Measurements from ENCODE around the gene EHMT1.
"Not testable (repeated sequence)": the region's sequence is repeated elsewhere in the genome, so short reads cannot be mapped to it uniquely, and the experiment has no call there.

The EHMT1 gene

DNA sequence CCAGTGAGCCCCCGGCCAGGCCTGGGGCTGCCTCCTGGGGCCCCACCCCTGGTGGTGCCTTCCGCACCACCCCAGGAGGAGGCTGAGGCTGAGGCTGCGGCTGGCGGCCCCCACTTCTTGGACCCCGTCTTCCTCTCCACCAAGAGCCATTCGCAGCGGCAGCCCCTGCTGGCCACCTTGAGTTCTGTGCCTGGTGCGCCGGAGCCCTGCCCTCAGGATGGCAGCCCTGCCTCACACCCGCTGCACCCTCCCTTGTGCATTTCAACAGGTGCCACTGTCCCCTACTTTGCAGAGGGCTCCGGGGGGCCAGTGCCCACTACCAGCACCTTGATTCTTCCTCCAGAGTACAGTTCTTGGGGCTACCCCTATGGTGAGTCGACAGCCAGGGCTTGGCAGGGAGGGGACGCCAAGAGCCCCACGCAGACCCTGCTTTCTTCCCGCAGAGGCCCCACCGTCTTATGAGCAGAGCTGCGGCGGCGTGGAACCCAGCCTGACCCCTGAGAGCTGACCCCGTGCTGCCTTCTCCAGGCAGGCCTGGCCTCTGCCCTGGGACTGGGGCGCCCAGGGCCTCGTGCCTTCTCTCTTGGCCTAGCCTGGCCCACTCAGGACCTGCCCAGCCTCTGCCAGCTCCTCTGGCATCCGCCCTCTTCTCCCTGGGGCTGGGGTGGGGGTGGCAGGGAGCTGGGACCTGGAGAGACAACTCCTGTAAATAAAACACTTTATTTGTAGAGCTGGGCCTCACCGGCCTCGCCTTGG, 4.0 kb upstream of the EHMT1 start:
- DNase-seq (ENCODE audit: low read depth in 2 of 2, low spot score in 1 of 2), result no peak

DNA sequence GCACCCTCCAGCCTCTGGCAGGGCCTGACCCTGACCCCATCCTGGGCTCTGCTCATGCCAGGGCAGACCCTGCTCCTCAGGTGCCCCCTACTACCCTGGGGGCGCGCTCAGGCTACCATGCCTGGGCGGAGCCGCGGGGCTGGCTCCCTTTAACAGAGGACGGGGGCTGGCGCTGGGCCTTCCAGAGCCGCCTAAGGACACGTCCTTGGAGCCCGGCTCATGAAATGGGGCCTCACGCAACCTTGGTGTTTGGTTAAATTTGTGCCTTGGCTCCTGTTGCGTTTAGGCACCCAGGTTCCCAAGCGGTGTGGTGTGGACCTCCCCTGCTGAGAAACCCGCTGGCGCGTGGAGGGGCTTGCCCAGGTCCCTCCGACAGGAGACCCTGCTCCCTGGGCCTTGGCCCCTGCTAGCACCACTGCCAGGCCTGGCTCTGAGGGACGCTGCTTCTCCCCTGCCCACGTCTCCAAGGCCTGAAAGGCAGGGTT, 3.4 kb upstream of the EHMT1 start:
- no peak for DNase-seq (ENCODE audit: low read depth in 2 of 2, low spot score in 1 of 2)

DNA sequence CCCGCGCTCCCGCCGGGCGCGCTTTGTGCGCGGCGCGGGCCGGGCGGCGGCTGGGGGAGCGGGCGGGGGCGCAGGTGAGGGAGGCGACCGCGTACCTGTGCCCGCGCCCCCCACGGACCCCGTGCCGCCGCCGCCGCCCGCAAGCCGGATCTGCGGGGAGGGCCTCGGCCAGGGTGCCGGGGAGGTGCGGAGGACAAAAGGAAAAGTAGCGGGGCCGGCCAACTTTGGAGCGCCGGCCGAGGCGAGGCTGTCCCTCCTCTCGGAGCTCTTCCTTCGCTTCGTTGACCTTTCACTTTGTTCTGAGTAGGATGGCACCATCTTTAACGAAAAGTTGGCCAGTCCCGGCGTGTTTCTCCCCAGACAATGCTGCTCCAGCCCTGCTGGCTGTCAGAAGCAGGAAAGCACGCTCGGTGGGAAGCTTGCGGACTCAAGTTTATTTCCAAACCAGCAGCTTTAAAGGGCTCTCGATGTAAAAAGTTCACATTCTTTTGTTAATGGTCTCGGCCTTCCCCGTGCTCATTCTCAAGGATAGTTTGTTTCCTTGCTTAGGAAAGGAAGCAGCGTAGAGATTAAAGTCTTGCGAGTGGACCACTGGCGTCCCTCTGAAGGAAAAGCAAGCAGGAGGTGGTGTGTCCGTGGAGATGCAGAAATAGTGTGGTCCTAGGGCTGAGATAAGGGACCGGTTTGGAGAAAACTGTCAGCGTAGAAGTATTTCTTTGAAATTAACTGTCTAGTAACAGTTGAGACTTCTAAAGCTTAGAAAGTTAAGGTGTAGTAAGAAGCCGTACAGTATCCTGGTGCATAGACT, 639 bp downstream of the EHMT1 start:
- no peak for DNase-seq (ENCODE audit: low read depth in 2 of 2, low spot score in 1 of 2)

DNA sequence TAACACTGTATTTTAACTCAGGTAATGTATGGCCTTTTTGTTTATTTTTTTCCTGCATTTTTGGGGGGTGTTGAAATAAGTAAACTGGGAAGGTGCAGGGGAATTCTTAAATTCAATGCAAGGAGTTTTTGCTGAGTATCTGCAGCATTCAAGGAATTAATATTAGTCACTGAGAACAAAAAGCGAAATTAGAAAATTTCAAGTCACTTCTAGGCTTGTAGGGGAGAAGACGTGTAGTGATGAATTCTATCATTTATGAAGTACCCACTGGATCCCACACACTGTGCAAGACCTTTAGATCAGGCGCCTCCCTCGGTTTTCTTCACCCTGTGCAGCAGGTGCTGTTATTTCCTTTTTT, 1.2 kb downstream of the EHMT1 start:
- DNase-seq (ENCODE audit: low read depth in 2 of 2, low spot score in 1 of 2), result no peak

DNA sequence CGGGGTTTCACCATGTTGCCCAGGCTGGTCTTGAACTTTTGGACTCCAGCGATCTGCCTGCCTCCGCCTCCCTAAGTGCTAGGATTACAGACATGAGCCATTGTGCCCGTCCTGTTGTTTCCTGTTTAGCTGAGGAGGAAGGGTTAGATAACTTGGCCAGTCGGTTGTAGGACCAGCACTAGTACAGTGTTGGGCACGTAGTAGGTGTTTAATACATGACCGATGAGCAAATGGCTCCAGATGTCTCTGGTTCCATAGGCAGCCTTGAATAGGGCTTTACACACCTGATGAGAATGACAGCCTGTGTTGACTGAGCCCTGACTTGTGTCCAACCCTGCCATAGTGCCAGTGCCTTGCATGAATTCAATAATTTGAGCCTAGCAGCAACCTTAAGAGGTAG, 1.8 kb downstream of the EHMT1 start:
- no peak for DNase-seq (ENCODE audit: low read depth in 2 of 2, low spot score in 1 of 2)

DNA sequence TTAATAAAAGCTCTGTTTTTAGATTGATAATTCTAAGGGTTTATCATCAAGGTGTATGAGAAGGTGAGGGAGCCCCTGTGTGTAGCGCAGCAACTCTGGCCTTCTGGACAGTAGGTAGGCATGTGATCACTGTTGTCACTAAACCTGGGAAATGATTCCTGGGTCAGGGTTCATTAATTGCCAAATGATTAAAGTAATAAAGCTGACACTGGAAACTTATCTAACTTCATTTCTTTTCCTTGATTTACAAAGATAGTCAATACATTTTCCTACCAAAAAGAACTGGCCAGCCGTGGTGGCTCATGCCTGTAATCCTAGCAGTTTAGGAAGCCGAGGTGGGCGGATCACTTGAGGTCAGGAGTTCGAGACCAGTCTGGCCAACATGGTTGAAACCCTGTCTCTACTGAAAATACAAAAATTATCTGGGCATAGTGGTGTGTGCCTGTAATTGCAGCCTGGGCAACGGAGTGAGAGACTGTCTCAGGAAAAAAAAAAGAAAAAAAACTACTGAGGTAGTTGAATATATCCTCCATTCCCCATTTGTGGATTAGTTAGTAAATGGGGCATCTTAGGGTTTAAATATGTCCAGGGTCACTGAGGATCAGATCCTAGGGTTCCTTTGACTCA, 2.4 kb downstream of the EHMT1 start:
- no peak for DNase-seq (ENCODE audit: low read depth in 2 of 2, low spot score in 1 of 2)

DNA sequence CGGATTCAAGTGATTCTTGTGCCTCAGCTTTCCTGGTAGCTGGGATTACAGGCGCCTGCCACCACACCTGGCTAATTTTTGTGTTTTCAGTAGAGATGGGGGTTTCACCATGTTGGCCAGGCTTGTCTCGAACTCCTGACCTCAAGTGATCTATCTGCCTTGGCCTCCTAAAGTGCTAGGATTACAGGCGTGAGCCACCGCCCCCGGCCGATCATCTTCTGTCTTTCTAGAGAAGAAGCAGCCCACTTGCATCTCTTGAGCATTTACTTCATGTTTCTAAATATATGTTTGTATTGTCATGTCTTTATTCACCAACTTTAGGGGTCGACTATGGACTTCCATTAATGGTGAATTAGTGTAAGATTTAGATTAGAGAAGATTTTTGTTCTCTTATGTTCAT, 3.4 kb downstream of the EHMT1 start:
- not testable (repeated sequence) for DNase-seq (ENCODE audit: low read depth in 2 of 2, low spot score in 1 of 2)

DNA sequence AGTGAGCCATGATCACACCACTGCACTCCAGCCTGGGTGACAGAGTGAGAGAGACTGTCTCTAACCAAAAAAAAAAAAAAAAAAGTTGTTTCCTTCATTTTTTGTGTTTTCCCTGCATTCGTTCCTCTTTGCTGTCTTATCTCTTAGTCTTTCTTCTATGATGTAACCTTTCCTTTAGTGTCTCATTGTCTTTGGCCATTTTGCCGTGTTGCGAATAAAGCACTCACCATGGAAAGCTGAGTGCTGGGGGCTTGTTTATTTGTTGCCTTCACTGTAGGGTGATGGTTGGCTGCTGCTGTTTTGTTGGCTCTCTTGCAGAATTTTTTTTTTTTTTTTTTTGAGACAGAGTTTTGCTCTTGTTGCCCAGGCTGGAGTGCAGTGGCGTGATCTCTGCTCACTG, 7.7 kb downstream of the EHMT1 start:
- DNase-seq (ENCODE audit: low read depth in 2 of 2, low spot score in 1 of 2), result no peak

DNA sequence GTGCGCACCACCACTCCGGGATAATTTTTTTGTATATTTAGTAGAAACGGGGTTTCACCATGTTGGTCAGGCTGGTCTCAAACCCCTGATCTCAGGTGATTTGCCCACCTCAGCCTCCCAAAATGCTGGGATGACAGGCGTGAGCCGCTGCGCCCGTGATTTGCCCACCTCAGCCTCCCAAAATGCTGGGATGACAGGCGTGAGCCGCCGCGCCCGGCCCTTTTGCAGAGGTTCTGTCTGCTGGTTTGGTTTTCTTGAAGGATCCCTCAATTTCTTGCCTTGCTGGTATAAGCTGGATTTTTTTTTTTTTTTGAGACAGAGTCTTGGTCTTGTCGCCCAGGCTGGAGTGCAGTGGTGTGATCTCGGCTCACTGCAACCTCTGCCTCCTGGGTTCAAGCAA, 8.6 kb downstream of the EHMT1 start:
- not testable (repeated sequence) for DNase-seq (ENCODE audit: low read depth in 2 of 2, low spot score in 1 of 2)

DNA sequence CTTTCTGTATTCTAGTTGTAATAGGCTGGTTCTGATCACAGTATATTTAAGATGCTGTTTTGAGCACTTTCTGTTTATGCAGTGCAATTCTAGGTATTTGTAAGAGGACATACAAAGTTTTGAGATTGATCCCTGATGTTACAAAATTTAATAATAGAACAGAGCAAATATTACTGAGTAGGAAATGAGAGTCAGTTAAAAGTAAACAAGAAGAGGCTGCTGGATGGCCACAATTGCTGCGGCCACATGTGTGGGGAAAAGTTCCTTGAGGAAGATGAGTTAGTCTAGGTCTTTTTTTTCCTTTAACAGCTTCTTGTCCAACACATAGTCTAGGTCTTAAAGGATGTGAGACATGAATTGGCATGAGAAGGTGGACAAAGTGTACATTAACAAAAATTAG, 11.3 kb downstream of the EHMT1 start:
- no peak for DNase-seq (ENCODE audit: low read depth in 2 of 2, low spot score in 1 of 2)

DNA sequence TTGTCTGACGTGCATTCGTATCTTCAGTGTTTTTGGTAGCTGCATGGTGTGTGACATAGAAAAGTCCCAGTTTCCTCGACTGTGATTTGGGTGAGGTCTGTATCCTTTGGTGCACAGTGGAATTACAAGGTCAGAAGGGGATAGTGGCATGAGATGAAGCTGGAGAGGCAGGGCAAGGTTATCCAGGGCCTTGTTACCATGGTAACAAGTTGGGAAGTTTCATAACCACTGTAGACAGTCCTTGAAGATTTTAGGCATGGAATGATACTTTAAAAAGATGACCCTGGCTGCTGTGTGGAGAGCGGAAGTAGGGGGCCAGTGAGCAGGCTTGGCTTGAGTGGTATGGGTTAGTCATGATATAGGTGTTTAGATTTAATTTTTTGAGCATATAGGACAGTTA, 11.9 kb downstream of the EHMT1 start:
- DNase-seq (ENCODE audit: low read depth in 2 of 2, low spot score in 1 of 2), result no peak

DNA sequence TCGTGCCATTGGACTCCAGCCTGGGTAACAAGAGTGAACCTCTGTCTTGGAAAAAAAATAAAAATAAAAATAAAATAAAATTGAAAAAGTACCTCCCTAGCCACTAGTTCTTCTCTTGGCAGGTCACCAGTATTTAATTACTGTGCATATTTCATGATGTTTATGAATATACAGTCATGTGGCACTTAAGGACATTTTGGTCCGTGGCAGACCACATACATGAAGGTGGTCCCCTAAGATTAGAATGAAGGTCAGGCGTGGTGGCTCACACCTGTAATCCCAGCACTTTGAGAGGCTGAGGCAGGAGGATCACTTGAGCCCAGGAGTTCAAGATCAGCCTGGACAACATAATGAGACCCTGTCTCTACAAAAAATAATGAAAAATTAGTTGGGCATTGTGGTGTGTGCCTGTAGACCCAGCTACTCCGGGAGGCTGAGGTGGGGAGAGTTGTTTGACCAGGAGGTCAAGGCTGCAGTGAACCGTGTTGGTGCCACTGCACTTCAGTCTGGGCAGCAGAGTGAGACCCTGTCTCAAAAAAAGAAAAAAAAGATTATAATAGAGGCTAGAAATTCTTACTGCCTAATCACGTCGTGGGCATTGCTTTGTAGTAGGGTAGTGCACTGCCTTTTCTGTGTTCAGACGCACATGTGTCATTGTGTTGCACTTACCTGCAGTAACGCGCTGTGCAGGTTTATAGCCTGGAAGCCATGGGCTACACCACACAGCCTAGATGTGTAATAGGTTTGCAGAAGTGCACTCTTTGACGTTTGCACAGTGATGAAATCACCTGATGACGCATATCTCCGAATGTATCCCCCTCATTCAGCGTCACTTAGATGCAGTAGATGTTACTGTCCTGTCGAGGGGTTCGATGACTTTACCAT, 12.8 kb downstream of the EHMT1 start:
- DNase-seq (ENCODE audit: low read depth in 2 of 2, low spot score in 1 of 2), result no peak

DNA sequence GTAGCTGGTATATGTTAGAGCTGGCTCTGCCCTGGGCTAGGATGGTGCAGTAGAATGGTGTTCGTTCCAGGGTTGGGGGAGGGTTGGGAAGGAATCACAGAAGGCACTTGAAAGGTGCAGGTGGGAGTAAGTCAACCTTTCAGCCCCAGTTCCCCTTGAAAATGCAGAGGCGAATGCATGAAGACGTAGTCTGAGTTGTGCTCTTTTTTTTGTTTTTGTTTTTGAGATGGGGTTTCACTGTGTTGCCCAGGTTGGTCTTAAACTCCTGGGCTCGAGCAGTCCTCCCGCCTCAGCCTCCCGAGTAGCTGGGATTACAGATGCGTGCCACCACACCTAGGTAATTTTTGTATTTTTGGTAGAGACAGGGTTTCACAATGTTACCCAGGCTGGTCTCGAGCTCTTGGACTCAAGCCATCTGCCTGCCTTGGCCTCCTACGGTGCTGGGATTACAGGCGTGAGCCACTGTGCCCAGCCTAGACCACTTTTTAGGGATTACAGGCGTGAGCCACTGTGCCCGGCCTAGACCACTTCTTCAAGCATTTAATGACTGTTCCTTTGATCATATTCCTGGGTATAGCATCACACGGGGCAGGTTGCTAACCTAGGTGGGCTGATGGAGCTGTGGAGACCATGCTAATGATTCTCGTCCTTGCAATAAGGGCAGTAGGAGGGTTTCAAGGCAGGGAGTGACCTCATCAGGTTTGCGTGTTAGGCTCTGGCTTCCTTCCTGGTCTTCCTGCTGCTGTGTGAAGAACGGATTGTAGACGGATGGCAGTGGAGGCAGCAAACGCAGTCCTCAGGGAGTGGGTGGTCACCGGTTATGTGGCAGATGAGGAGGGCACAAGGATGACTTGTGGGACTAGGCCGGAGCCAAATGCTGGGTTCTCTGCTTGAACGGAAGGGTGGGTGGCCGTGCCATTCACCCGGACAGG, 13.7 kb downstream of the EHMT1 start:
- no peak for DNase-seq (ENCODE audit: low read depth in 2 of 2, low spot score in 1 of 2)

DNA sequence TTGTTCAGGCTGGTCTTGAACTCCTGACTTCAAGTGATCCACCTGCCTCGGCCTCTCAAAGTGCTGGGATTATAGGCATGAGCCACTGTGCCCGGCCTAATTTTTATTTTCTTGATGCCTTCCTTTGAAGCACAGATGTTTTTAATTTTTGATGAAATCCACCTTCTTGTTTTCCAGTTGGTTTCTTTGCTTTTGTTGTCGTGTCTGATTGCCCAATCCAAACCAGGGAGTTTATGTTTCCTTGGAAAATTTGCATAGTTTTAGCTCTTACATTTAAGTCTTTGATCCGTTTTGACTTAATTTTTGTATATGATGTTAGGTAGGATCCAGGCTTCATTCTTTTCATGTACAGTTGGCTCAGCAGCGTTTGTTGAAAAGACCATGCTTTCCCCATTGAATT, 15.2 kb downstream of the EHMT1 start:
- no peak for DNase-seq (ENCODE audit: low read depth in 2 of 2, low spot score in 1 of 2)

DNA sequence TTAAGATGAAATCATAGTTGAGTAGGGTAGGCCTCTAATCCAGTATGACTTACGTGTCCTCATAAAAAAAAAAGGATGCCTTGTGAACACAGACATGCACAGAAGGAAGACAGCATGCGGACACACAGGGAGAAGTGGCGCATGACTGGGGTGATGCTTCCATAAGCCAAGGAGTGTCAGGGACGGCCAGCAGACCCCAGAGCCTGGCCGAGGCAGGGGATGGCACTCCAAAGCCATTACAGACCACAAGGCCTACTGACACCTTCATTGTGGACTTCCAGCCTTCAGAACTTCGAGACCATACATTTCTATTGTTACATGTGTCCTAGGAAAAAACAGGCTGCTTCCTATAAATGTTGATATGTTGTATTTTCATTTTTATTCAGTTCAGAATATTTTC, 19.9 kb downstream of the EHMT1 start:
- no peak for DNase-seq (ENCODE audit: low read depth in 2 of 2, low spot score in 1 of 2)

DNA sequence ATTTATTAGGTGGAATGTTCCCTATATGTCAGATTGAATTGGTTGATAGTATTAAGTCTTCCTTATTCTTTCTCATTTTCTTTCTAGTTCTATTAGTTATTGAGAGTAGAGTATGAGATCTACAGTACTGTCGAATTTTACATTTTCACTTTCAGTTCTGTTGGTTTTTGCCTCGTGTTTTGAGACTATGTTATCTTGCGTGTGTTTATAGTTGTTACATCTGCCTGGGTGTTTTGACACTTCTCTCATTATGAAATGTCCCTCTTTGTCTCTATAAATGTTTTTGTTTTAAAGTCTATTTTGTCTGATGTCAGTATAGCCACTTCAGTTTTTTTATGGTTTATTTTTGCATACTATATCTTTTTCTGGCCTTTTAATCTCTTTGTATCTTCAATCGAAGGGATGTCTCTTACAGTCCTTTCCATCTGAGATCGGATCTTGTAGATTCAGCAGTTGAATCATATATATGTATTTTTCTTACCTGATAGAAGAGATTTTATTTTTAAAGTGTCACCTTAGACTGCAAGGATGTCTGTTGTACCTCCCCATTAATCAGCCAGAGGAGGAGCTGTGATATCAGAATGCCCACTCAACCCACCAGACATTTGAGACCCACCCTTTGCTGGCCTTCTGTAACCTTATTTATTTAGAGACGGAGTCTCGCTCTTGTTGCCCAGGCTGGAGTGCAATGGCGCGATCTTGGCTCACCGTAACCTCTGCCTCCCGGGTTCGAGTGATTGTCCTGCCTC, 20.7 kb downstream of the EHMT1 start:
- DNase-seq (ENCODE audit: low read depth in 2 of 2, low spot score in 1 of 2), result no peak

DNA sequence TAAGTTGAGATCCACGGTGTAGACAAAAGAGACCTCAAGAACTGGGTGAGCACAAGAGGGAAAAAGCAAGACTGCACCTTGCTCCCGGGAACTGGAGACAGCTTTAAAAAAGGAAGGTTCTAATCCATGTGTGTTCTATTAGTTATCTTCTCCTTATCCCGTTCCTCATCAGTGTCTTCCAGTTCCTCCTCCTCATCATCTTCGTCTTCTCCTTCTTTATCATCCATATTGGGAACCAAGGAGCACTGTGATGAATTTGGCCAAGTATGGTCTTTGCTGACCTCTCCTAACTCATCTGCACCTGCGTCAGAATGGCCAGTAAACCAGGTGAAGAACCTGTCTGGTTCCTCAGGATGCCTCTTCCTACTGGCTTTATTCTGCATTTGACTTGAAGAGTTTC, 22.1 kb downstream of the EHMT1 start:
- DNase-seq (ENCODE audit: low read depth in 2 of 2, low spot score in 1 of 2), result no peak

DNA sequence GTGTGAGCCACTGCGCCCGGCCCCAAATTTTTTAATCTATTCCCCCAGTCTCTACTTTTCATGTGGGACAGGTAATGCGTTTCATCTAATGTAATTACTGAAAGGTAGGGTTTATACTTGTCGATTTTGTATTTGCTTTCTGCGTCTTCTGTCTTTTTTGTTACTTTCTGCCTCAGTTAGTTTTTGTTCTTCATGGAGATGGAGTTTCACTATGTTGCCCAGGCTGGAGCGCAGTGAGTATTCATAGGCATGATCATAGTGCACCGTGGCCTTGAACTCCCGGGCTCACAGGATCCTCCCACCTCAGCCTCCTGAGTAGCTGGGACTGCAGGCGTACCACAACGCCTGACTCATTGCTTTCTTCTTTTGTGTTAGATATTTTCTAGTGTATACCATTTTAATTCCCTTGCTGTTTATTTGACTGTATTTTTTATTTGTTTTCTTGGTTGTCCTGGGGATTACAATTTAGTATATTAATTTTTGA, 23.4 kb downstream of the EHMT1 start:
- no peak for DNase-seq (ENCODE audit: low read depth in 2 of 2, low spot score in 1 of 2)

DNA sequence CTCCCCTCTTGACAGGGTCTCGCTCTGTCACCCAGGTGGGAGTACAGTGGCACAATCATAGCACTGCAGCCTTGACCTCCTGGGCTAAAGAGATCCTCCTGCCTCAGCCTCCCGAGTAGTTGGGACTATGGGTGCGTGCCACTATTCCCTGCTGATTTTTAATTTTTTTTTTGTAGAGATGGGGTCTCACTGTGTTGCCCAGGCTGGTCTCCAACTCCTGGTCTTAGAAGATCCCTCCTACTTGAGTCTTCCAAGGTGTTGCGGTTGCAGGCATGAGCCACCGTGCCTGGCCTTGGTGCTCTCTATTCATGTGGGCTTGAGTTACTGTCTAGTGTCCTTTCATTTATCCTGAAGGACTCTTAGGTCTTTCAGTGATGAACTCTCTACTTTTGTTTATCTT, 24.1 kb downstream of the EHMT1 start:
- no peak for DNase-seq (ENCODE audit: low read depth in 2 of 2, low spot score in 1 of 2)

All from stimulated activated CD8-positive, alpha-beta memory T cell treated with anti-CD3 and anti-CD28 coated beads, Interleukin-4, amount 100 ng/mL, for 1 hour (primary cell).